A549 (cell line): ENCODE measurements around the gene RNF152.

Source experiments
- CTCF ChIP-seq: fragments of >200 bp; sonication (Bioruptor Twin); formaldehyde crosslinking; IDR thresholded peaks from 3 replicates; pipeline ENCODE4 v1.5.1; 2016
- PBX3 ChIP-seq: IDR thresholded peaks from 2 replicates; pipeline ENCODE4 v1.6.1; 2012
- RAD21 ChIP-seq, 2 experiments: fragments of >200 bp in 1 of 2; sonication (Bioruptor Twin) in 1 of 2; formaldehyde crosslinking in 1 of 2; IDR thresholded peaks in 1 of 2; conservative IDR thresholded peaks in 1 of 2; 2 replicates in 1 of 2; 3 replicates in 1 of 2; pipeline ENCODE4 v1.6.1; 2012 to 2018; ENCODE audit warnings: inconsistent platforms in 1 of 2
- TF ChIP-seq, protein P1 (sequence below): fragments of 150-350 bp; IDR thresholded peaks from 2 replicates; pipeline ENCODE4 v1.6.1; 2014; ENCODE audit warnings: low read depth, mild to moderate bottlenecking, low read length

DNA sequence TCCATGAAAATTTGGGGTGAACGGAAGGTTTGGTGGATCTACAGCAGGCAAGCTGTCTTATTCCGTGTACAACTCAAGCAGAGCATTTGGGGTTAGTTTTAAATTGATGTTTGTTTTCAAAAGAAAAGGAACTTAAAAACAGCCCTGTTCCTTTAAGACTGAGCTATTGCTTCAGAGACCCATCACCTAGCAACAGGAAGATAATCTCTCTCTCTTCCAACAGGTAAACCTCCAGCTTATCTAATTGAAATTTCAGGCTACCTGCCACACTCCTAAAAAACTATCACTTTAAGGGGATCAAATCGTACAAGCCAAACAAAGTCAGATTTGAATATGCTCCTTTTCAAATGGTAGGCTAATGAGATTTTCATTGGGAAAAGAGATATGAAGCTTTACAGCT is 101.8 kb downstream of the RNF152 start:
- TF ChIP-seq PBX3 (no peak), CTCF (no peak), RAD21 (conservative IDR thresholded peaks at IDR 0.05 in 1 of 2, IDR thresholded peaks at IDR 0.05 in 1 of 2) (no peak)
- TF ChIP-seq, protein P1, sequence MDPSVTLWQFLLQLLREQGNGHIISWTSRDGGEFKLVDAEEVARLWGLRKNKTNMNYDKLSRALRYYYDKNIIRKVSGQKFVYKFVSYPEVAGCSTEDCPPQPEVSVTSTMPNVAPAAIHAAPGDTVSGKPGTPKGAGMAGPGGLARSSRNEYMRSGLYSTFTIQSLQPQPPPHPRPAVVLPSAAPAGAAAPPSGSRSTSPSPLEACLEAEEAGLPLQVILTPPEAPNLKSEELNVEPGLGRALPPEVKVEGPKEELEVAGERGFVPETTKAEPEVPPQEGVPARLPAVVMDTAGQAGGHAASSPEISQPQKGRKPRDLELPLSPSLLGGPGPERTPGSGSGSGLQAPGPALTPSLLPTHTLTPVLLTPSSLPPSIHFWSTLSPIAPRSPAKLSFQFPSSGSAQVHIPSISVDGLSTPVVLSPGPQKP = no peak
